ENCODE results near the gene NCK2. TPM values are rescaled to one million over a fixed set of nuclear protein-coding genes. Genes with fewer than 3 reads are reported as not detected.

Gene NCK2
- total and polyA plus RNA-seq, 2 of the 13 experiments (the other 11 are each of a cell fraction or from before 2014, with no cell fraction given), result 14.8 to 23.5 TPM

DNA sequence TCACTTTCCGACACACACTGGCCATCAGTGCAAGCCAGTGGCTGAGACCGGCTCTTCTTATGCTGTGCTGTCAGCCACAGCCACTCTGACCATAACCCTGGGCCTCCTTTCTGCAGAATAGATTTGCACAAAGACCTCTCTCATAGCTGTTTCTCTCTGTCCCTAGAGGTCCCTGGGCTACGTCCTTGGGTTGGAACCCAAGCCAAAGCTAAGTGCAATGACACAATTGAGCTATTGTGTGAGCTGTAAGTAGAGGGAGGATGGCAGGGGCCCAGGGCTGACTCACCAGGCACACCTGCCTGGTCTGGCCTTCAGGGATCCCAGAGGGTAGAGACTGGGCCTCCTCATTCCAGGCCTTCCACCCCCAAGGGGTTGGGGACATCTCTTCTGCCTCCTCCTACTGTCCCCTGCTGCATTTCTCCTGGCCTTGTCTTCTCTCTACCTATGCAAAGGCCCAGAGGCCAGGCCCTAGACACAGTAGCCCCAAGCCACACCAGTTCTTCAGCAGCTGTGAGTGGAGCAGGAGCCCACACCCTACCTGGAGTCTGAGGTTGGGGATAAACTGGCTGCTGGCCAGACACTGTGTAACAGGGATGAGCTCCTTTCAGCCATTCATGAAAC, 174.6 kb downstream of the NCK2 start (continued):
- TF ChIP-seq, protein P1, sequence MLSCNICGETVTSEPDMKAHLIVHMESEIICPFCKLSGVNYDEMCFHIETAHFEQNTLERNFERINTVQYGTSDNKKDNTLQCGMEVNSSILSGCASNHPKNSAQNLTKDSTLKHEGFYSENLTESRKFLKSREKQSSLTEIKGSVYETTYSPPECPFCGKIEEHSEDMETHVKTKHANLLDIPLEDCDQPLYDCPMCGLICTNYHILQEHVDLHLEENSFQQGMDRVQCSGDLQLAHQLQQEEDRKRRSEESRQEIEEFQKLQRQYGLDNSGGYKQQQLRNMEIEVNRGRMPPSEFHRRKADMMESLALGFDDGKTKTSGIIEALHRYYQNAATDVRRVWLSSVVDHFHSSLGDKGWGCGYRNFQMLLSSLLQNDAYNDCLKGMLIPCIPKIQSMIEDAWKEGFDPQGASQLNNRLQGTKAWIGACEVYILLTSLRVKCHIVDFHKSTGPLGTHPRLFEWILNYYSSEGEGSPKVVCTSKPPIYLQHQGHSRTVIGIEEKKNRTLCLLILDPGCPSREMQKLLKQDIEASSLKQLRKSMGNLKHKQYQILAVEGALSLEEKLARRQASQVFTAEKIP (CRISPR knock-in tag; IDR thresholded peaks at IDR 0.05; ENCODE audit: borderline replicate concordance), result no peak
- TF ChIP-seq PITX1 (CRISPR knock-in tag; IDR thresholded peaks at IDR 0.05) (peak; percentile 83), PHB2 (IDR thresholded peaks at IDR 0.05; ENCODE audit: partially characterized antibody) (no peak), FIP1L1 (IDR thresholded peaks at IDR 0.05; ENCODE audit: borderline replicate concordance, insufficient read depth, low read depth, low read length) (no peak), NR2F6 (IDR thresholded peaks at IDR 0.05) (peak; percentile 47), NR2F6 (CRISPR knock-in tag; IDR thresholded peaks at IDR 0.05) (peak; percentile 80), ZNF615 (CRISPR knock-in tag; IDR thresholded peaks at IDR 0.05; ENCODE audit: borderline replicate concordance) (peak; percentile 11; the same call in 1 of the 2 replicates), NFIC (IDR thresholded peaks at IDR 0.05; ENCODE audit: low read length) (0 out of 2 replicates have a peak, but pooled peaks have one; percentile 52), ARHGAP35 (CRISPR knock-in tag; IDR thresholded peaks at IDR 0.05; ENCODE audit: borderline replicate concordance) (no peak), SUZ12 (IDR thresholded peaks at IDR 0.05; ENCODE audit: low read depth, low read length) (no peak), MED13 (CRISPR knock-in tag; IDR thresholded peaks at IDR 0.05) (no peak), BORCS8-MEF2B (CRISPR knock-in tag; IDR thresholded peaks at IDR 0.05) (peak; percentile 42), ZBTB49 (CRISPR knock-in tag; IDR thresholded peaks at IDR 0.05; ENCODE audit: borderline replicate concordance) (no peak), ETV6 (CRISPR knock-in tag; conservative IDR thresholded peaks at IDR 0.05) (0 out of 2 replicates have a peak, but pooled peaks have one; percentile 40), ZNF235 (CRISPR knock-in tag; IDR thresholded peaks at IDR 0.05; ENCODE audit: borderline replicate concordance) (0 out of 2 replicates have a peak, but pooled peaks have one; percentile 42), TOPORS (CRISPR knock-in tag; IDR thresholded peaks at IDR 0.05) (no peak), ZNF790 (CRISPR knock-in tag; IDR thresholded peaks at IDR 0.05; ENCODE audit: borderline replicate concordance) (no peak), RELA (CRISPR knock-in tag; IDR thresholded peaks at IDR 0.05) (peak; percentile 85; the same call in 1 of the 2 replicates)
- TF ChIP-seq, protein P2, sequence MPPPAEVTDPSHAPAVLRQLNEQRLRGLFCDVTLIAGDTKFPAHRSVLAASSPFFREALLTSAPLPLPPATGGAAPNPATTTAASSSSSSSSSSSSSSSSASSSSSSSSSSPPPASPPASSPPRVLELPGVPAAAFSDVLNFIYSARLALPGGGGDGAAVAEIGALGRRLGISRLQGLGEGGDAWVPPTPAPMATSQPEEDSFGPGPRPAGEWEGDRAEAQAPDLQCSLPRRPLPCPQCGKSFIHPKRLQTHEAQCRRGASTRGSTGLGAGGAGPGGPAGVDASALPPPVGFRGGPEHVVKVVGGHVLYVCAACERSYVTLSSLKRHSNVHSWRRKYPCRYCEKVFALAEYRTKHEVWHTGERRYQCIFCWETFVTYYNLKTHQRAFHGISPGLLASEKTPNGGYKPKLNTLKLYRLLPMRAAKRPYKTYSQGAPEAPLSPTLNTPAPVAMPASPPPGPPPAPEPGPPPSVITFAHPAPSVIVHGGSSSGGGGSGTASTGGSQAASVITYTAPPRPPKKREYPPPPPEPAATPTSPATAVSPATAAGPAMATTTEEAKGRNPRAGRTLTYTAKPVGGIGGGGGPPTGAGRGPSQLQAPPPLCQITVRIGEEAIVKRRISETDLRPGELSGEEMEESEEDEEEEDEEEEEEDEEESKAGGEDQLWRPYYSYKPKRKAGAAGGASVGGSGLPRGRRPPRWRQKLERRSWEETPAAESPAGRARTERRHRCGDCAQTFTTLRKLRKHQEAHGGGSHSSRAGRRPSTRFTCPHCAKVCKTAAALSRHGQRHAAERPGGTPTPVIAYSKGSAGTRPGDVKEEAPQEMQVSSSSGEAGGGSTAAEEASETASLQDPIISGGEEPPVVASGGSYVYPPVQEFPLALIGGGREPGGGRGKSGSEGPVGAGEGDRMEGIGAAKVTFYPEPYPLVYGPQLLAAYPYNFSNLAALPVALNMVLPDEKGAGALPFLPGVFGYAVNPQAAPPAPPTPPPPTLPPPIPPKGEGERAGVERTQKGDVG (CRISPR knock-in tag; IDR thresholded peaks at IDR 0.05; ENCODE audit: borderline replicate concordance), result peak; percentile 52; the same call in 1 of the 2 replicates
- TF ChIP-seq, protein P3, sequence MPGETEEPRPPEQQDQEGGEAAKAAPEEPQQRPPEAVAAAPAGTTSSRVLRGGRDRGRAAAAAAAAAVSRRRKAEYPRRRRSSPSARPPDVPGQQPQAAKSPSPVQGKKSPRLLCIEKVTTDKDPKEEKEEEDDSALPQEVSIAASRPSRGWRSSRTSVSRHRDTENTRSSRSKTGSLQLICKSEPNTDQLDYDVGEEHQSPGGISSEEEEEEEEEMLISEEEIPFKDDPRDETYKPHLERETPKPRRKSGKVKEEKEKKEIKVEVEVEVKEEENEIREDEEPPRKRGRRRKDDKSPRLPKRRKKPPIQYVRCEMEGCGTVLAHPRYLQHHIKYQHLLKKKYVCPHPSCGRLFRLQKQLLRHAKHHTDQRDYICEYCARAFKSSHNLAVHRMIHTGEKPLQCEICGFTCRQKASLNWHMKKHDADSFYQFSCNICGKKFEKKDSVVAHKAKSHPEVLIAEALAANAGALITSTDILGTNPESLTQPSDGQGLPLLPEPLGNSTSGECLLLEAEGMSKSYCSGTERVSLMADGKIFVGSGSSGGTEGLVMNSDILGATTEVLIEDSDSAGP (CRISPR knock-in tag; IDR thresholded peaks at IDR 0.05; ENCODE audit: borderline replicate concordance), result peak; percentile 78; the same call in 1 of the 2 replicates

All from HepG2 (cell line).